HepG2 (cell line): ENCODE data around the gene WDR5B. TPM values are rescaled to one million over a fixed set of nuclear protein-coding genes. Genes with fewer than 3 reads are reported as not detected.

Source experiments
- ATAC-seq: fragments of 200-7000 bp; cut with Tn5 transposase; 3 replicates; pipeline ENCODE4 v1.9.1; 2020; ENCODE audit warnings: mild to moderate bottlenecking, moderate library complexity
- BruUV-seq: library from RNA; stranded (reverse); fragments of 400-500 nt; replicated peaks from 2 replicates; lab custom pipeline; 2021; lab: Mats Ljungman, UMichigan
- CTCF ChIA-PET: fragments of 300-600 bp; formaldehyde crosslinking; extraction: SDS; loops from one replicate; lab custom pipeline; 2021; ENCODE audit warnings: low total read pairs, inconsistent platforms, low intra/inter-chr PET ratio; lab: Yijun Ruan, JAX
- POLR2A ChIA-PET: fragments of 350-600 bp; sonication (Branson Sonifier 250); formaldehyde crosslinking; loops from one replicate; lab custom pipeline; 2020; ENCODE audit warnings: antibody characterized with exemption, inconsistent platforms; lab: Yijun Ruan, JAX
- DNase-seq: peaks from one replicate; pipeline ENCODE4 v3.0.0-alpha.2; 2015; ENCODE audit warnings: low spot score
- FAIRE-seq: peaks from 3 replicates; lab custom pipeline; 2011; peaks lifted over from hg19 to GRCh38; lab: Jason Lieb, UNC
- H2AFZ ChIP-seq: one replicate; pipeline ENCODE4 v1.6.1; 2011; ENCODE audit warnings: low read length, inconsistent platforms
- H3K27ac ChIP-seq: fragments of 300-600 bp; 3 replicates; pipeline ENCODE4 v1.8.0; 2011; ENCODE audit warnings: mixed run types, mild to moderate bottlenecking, mixed read lengths, low read length, inconsistent platforms; ENCODE audit not compliant: insufficient read depth; ENCODE audit errors: extremely low read length
- H3K27me3 ChIP-seq, 2 experiments: fragments of 200-600 bp in 1 of 2; 2 replicates in 1 of 2; 3 replicates in 1 of 2; pipeline versions ENCODE4 v1.6.0 to v1.8.0; 2011; ENCODE audit warnings: low read length in 2 of 2, mild to moderate bottlenecking in 2 of 2, moderate library complexity in 2 of 2, inconsistent platforms in 1 of 2; ENCODE audit not compliant: insufficient read depth in 2 of 2, control insufficient read depth in 1 of 2
- H3K36me3 ChIP-seq, 2 experiments: fragments of 200-600 bp in 1 of 2; replicated peaks in 1 of 2; 2 replicates in 1 of 2; 3 replicates in 1 of 2; pipeline versions ENCODE4 v1.5.1 to v1.8.0; 2011; ENCODE audit warnings: low read length in 2 of 2, inconsistent platforms in 1 of 2; ENCODE audit not compliant: insufficient read depth in 2 of 2, control insufficient read depth in 1 of 2
- H3K4me1 ChIP-seq: 2 replicates; pipeline ENCODE4 v1.5.1; 2012; ENCODE audit warnings: low read length, inconsistent platforms; ENCODE audit not compliant: insufficient read depth
- H3K4me2 ChIP-seq: 2 replicates; pipeline ENCODE4 v1.6.0; 2011; ENCODE audit warnings: low read depth, low read length, inconsistent platforms
- H3K4me3 ChIP-seq, 3 experiments: fragments of 200-600 bp in 1 of 3; sonication (generic), shearing (Covaris generic) in 1 of 3; replicated peaks in 1 of 3; 2 replicates each; pipeline ENCODE4 v1.5.1; 2011 to 2016; ENCODE audit warnings: low read length in 3 of 3, inconsistent platforms in 2 of 3, low read depth in 2 of 3, mild to moderate bottlenecking in 2 of 3, control low read depth in 1 of 3, mixed read lengths in 1 of 3; ENCODE audit not compliant: insufficient read depth in 1 of 3
- H3K79me2 ChIP-seq: one replicate; pipeline ENCODE4 v1.6.1; 2011; ENCODE audit warnings: low read length, inconsistent platforms; ENCODE audit not compliant: insufficient read depth
- H3K9ac ChIP-seq: 2 replicates; pipeline ENCODE4 v1.6.0; 2011; ENCODE audit warnings: mild to moderate bottlenecking, low read depth, low read length, inconsistent platforms; ENCODE audit not compliant: insufficient read depth
- H3K9me3 ChIP-seq: 2 replicates; pipeline ENCODE4 v1.5.1; 2012; ENCODE audit warnings: mild to moderate bottlenecking, low read length
- H4K20me1 ChIP-seq: 2 replicates; pipeline ENCODE4 v1.6.0; 2011; ENCODE audit warnings: inconsistent platforms, mild to moderate bottlenecking, low read length, moderate library complexity; ENCODE audit not compliant: insufficient read depth
- ARID2 ChIP-seq: sonication (generic); formaldehyde crosslinking; IDR thresholded peaks from 2 replicates; pipeline ENCODE4 v1.8.1; 2022; ENCODE audit warnings: mild to moderate bottlenecking, missing genetic modification reagents, borderline replicate concordance
- ASH2L ChIP-seq: fragments of 300-600, 200-600 bp; sonication (generic); IDR thresholded peaks from 2 replicates; pipeline ENCODE4 v1.7.0; 2017; ENCODE audit warnings: low read depth, mild to moderate bottlenecking, moderate library complexity, mixed read lengths, low read length; ENCODE audit not compliant: insufficient read length
- CBFB ChIP-seq: sonication (generic); formaldehyde crosslinking; IDR thresholded peaks from 2 replicates; pipeline ENCODE4 v1.4.0; 2020; ENCODE audit warnings: missing genetic modification reagents
- FOXM1 ChIP-seq: sonication (generic); formaldehyde crosslinking; IDR thresholded peaks from 2 replicates; pipeline ENCODE4 v1.5.0; 2020; ENCODE audit warnings: missing genetic modification reagents
- HIVEP1 ChIP-seq: sonication (generic); formaldehyde crosslinking; IDR thresholded peaks from 2 replicates; pipeline ENCODE4 v1.4.0; 2020; ENCODE audit warnings: mild to moderate bottlenecking, missing genetic modification reagents
- MEIS2 ChIP-seq: sonication (generic); formaldehyde crosslinking; IDR thresholded peaks from 2 replicates; pipeline ENCODE4 v1.9.0; 2021; ENCODE audit warnings: mild to moderate bottlenecking, missing genetic modification reagents
- MYC ChIP-seq: sonication (generic); formaldehyde crosslinking; IDR thresholded peaks from 2 replicates; pipeline ENCODE4 v1.9.0; 2021; ENCODE audit warnings: missing genetic modification reagents, borderline replicate concordance
- NFIC ChIP-seq: IDR thresholded peaks from 2 replicates; pipeline ENCODE4 v1.6.1; 2012; ENCODE audit warnings: mild to moderate bottlenecking, low read length, inconsistent platforms
- NONO ChIP-seq, 2 experiments: fragments of 450-650 bp in 1 of 2; sonication (generic) in 1 of 2; formaldehyde crosslinking in 1 of 2; IDR thresholded peaks in 1 of 2; conservative IDR thresholded peaks in 1 of 2; 2 replicates each; pipeline versions ENCODE4 v1.6.1 to v1.8.0; 2017 to 2022; ENCODE audit warnings: mild to moderate bottlenecking in 1 of 2, missing genetic modification reagents in 1 of 2, moderate library complexity in 1 of 2
- POLR2G ChIP-seq: fragments of 200-400 bp; formaldehyde crosslinking; IDR thresholded peaks from 2 replicates; pipeline ENCODE4 v1.6.1; 2018; ENCODE audit warnings: mild to moderate bottlenecking, low read depth, low read length, moderate library complexity
- PRDM10 ChIP-seq: sonication (generic); formaldehyde crosslinking; IDR thresholded peaks from 2 replicates; pipeline ENCODE4 v1.4.0; 2020; ENCODE audit warnings: low read depth, missing genetic modification reagents
- ZBTB3 ChIP-seq: sonication (generic); formaldehyde crosslinking; IDR thresholded peaks from 2 replicates; pipeline ENCODE4 v1.4.0; 2020; ENCODE audit warnings: low read depth, mild to moderate bottlenecking, moderate library complexity, missing genetic modification reagents, borderline replicate concordance
- ZGPAT ChIP-seq: IDR thresholded peaks from 2 replicates; pipeline ENCODE4 v1.6.1; 2016; ENCODE audit warnings: mild to moderate bottlenecking
- ZSCAN9 ChIP-seq: IDR thresholded peaks from 2 replicates; pipeline ENCODE4 v1.6.1; 2016; ENCODE audit warnings: borderline replicate concordance
- WGBS: methylation state at CpG from one replicate; pipeline ENCODE4 v1.1.6; 2017; ENCODE audit warnings: low lambda C conversion rate; 5-methylcytosine and 5-hydroxymethylcytosine counted together
- in situ Hi-C: cut with HindIII; loops from 2 replicates; pipeline ENCODE4 v1.10.0; 2017; ENCODE audit warnings: low pct_unique_long_range_greater_than_20kb; ENCODE audit not compliant: extremely low pct_ligation_motif_present
- intact Hi-C: fragments of 100-400 bp; cut with micrococcal nuclease; formaldehyde crosslinking; loops from one replicate; pipeline ENCODE4 v1.10.0; 2022; ENCODE audit not compliant: unreplicated experiment
- polyA plus RNA-seq, 8 experiments: library from polyadenylated mRNA; depleted of rRNA in 3 of 8; stranded (reverse) in 7 of 8; unstranded in 1 of 8; fragments of >200 nt; fragmentation: Illumina TruSeq in 4 of 8; extraction: Trizol in 4 of 8; gene quantifications; 2 replicates each; pipeline versions ENCODE4 v1.2.1 to v1.2.3, GENCODE V29; 2011 to 2016; ENCODE audit warnings: low read depth in 4 of 8, missing spikeins in 1 of 8, mixed read lengths in 1 of 8; ENCODE audit not compliant: insufficient read depth in 1 of 8
- total RNA-seq, 5 experiments: library from RNA; depleted of rRNA; stranded (reverse); fragments of >200 nt; fragmentation: Illumina TruSeq; extraction: Trizol; gene quantifications; 2 replicates each; pipeline ENCODE4 v1.2.3, GENCODE V29; 2016; ENCODE audit warnings: low read depth in 1 of 5

WDR5B gene
- total and polyA plus RNA-seq, 2 of the 13 experiments (the other 11 are each of a cell fraction or from before 2014, with no cell fraction given) = 2.5 to 3.6 TPM

GRCh38 chr3:122443090-122443489 lies 27.2 kb upstream of the WDR5B start:
- no peak for TF ChIP-seq ZBTB3
- TF ChIP-seq CBFB = no peak
- TF ChIP-seq ARID2 (CRISPR knock-in tag) = no peak
- TF ChIP-seq ZSCAN9 = no peak
- no peak for TF ChIP-seq PRDM10
- no peak for TF ChIP-seq NONO (IDR thresholded peaks at IDR 0.05)
- TF ChIP-seq NONO (CRISPR knock-in tag; conservative IDR thresholded peaks at IDR 0.05) = no peak
- no peak for TF ChIP-seq MYC
- TF ChIP-seq HIVEP1 (CRISPR knock-in tag) = no peak
- no peak for TF ChIP-seq ZGPAT (CRISPR knock-in tag)
- no peak for TF ChIP-seq FOXM1 (CRISPR knock-in tag)
- TF ChIP-seq POLR2G = no peak
- no peak for TF ChIP-seq ASH2L
- TF ChIP-seq MEIS2 (CRISPR knock-in tag) = no peak
- no peak for TF ChIP-seq NFIC
- no peak overlapping the region for H3K4me2 ChIP-seq
- no peaks in the 10 kb centered on the region for H3K79me2 ChIP-seq
- H3K36me3 ChIP-seq = peaks cover 2 to 44% of the 10 kb centered on the region in 2 experiments; a peak in 4 of 5 replicates
- peak; percentile 9 for DNase-seq
- intact Hi-C loops (no loop called here), in situ Hi-C loops (no loop called here)
- ChIA-PET POLR2A (no interaction called here), CTCF (no interaction called here)
- H4K20me1 ChIP-seq = no peaks in the 10 kb centered on the region
- no TSS peak for BruUV-seq
- ATAC-seq = no peak
- H3K9me3 ChIP-seq = no peaks in the 10 kb centered on the region
- no peaks in the 10 kb centered on the region for H3K4me1 ChIP-seq
- no peak overlapping the region for H3K4me3 ChIP-seq
- H2AFZ ChIP-seq = no peak overlapping the region
- 92% methylated on average over 2 of the region's 10 CpGs for WGBS
- H3K27me3 ChIP-seq = no peaks in the 10 kb centered on the region
- H3K27ac ChIP-seq = no peak overlapping the region
- H3K9ac ChIP-seq = no peak overlapping the region
- FAIRE-seq = no peak
